Measurements from ENCODE around the gene FFAR1.

DNA sequence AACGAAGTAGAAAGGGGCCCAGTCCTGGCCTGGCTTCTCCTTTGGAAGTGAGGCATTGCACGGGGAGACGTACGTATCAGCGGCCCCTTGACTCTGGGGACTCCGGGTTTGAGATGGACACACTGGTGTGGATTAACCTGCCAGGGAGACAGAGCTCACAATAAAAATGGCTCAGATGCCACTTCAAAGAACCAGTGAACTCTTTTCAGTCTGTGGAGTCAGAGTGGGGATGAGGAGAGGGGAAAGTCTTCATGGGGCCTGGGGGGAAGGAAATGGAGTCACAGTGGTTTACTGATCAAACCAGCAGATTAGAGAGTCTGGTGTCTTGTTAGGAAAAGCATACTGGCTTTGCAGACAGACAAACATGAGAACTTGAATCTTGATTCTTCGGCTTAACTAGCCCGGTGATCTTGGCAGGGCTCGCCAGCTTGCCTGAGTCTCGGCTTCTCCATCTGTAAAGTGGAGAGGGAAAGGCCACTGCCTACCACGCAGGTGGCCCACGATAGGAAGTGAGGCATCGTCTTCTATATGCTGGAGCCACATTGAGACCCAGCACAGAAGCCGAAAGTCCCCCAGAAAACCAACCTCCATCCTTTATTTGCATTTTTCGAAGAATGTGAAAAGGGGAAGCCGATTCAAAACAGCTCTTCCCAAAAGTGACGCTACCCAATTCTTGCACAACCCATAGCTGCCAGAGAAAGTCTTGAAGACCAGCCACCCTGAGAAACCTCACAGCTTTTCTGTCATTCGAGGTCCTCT is at the start of gene FFAR1:
- TF ChIP-seq, protein P1, sequence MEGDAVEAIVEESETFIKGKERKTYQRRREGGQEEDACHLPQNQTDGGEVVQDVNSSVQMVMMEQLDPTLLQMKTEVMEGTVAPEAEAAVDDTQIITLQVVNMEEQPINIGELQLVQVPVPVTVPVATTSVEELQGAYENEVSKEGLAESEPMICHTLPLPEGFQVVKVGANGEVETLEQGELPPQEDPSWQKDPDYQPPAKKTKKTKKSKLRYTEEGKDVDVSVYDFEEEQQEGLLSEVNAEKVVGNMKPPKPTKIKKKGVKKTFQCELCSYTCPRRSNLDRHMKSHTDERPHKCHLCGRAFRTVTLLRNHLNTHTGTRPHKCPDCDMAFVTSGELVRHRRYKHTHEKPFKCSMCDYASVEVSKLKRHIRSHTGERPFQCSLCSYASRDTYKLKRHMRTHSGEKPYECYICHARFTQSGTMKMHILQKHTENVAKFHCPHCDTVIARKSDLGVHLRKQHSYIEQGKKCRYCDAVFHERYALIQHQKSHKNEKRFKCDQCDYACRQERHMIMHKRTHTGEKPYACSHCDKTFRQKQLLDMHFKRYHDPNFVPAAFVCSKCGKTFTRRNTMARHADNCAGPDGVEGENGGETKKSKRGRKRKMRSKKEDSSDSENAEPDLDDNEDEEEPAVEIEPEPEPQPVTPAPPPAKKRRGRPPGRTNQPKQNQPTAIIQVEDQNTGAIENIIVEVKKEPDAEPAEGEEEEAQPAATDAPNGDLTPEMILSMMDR (IDR thresholded peaks at IDR 0.05): no peak
- TF ChIP-seq POLR2AphosphoS5 (IDR thresholded peaks at IDR 0.05; ENCODE audit: low read depth, low read length) (no peak), EZH2phosphoT487 (IDR thresholded peaks at IDR 0.05; ENCODE audit: borderline replicate concordance, low read depth) (no peak), MEF2A (IDR thresholded peaks at IDR 0.05; ENCODE audit: borderline replicate concordance, low read depth) (no peak), GATA2 (CRISPR knock-in tag; IDR thresholded peaks at IDR 0.05) (no peak), GABPA (IDR thresholded peaks at IDR 0.05; ENCODE audit: low read depth) (no peak), MXI1 (IDR thresholded peaks at IDR 0.05; ENCODE audit: low read depth, low read length) (no peak), EP300 (IDR thresholded peaks at IDR 0.05; ENCODE audit: borderline replicate concordance in 1 of 2, low read depth in 1 of 2, low read length in 1 of 2) (no peak), RXRA (IDR thresholded peaks at IDR 0.05; ENCODE audit: borderline replicate concordance, low read depth) (no peak), CHD2 (IDR thresholded peaks at IDR 0.05; ENCODE audit: low read length, partially characterized antibody) (no peak)
- TF ChIP-seq, protein P2, sequence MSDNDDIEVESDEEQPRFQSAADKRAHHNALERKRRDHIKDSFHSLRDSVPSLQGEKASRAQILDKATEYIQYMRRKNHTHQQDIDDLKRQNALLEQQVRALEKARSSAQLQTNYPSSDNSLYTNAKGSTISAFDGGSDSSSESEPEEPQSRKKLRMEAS (IDR thresholded peaks at IDR 0.05; ENCODE audit: low read depth): no peak
- TF ChIP-seq, protein P3, sequence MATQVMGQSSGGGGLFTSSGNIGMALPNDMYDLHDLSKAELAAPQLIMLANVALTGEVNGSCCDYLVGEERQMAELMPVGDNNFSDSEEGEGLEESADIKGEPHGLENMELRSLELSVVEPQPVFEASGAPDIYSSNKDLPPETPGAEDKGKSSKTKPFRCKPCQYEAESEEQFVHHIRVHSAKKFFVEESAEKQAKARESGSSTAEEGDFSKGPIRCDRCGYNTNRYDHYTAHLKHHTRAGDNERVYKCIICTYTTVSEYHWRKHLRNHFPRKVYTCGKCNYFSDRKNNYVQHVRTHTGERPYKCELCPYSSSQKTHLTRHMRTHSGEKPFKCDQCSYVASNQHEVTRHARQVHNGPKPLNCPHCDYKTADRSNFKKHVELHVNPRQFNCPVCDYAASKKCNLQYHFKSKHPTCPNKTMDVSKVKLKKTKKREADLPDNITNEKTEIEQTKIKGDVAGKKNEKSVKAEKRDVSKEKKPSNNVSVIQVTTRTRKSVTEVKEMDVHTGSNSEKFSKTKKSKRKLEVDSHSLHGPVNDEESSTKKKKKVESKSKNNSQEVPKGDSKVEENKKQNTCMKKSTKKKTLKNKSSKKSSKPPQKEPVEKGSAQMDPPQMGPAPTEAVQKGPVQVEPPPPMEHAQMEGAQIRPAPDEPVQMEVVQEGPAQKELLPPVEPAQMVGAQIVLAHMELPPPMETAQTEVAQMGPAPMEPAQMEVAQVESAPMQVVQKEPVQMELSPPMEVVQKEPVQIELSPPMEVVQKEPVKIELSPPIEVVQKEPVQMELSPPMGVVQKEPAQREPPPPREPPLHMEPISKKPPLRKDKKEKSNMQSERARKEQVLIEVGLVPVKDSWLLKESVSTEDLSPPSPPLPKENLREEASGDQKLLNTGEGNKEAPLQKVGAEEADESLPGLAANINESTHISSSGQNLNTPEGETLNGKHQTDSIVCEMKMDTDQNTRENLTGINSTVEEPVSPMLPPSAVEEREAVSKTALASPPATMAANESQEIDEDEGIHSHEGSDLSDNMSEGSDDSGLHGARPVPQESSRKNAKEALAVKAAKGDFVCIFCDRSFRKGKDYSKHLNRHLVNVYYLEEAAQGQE (IDR thresholded peaks at IDR 0.05; ENCODE audit: low read depth, low read length): no peak

Data from SK-N-SH (cell line).